ENCODE data around the gene FGF6. TPM values are rescaled to one million over a fixed set of nuclear protein-coding genes. Genes with fewer than 3 reads are reported as not detected.

Gene FGF6
- polyA plus RNA-seq, 1 of the 3 experiments (the other 2 are of a cell fraction) = not detected

GRCh38 chr12:4401117-4401516, 44.5 kb downstream of the FGF6 start:
- WGBS (ENCODE audit: low lambda C conversion rate) = 23% methylated on average over 3 of the region's 3 CpGs
- Histone ChIP-seq H2AFZ (ENCODE audit: low read depth) (no peak overlapping the region), H3K9me3 (no peaks in the 10 kb centered on the region), H3F3A (replicated peaks; ENCODE audit: insufficient read depth) (no peaks in the 10 kb centered on the region), H4K20me1 (ENCODE audit: insufficient read depth) (no peaks in the 10 kb centered on the region), H3K9ac (no peak overlapping the region), H3K4me1 (ENCODE audit: control insufficient read depth in 1 of 2, insufficient read depth in 2 of 2, low read depth in 1 of 2, low read length in 1 of 2) (no peaks in the 10 kb centered on the region), H3K27me3 (ENCODE audit: insufficient read depth) (peaks cover 9% of the 10 kb centered on the region), H3K27ac (ENCODE audit: low read depth in 2 of 2, low read length in 1 of 2) (no peak overlapping the region), H3K36me3 (replicated peaks in 1 of 2; ENCODE audit: control insufficient read depth in 1 of 2, insufficient read depth in 2 of 2, low read length in 1 of 2) (no peaks in the 10 kb centered on the region), H3K9me2 (no peaks in the 10 kb centered on the region), H3K79me2 (ENCODE audit: insufficient read depth) (no peaks in the 10 kb centered on the region), H3K4me3 (ENCODE audit: low read depth in 2 of 2, low read length in 1 of 2) (no peak overlapping the region), H3K4me2 (no peak overlapping the region)
- ChIA-PET POLR2A (no interaction called here), CTCF (interaction anchor here (0.9 to 2.0 kb wide), 2 partner anchors 11 to 18 kb away, joined by 4 to 10 read pairs; no protein-coding TSS in a partner anchor)
- DNase-seq = no peak
- no peak for TF ChIP-seq ZBTB33 (IDR thresholded peaks at IDR 0.05; ENCODE audit: borderline replicate concordance, low read depth)
- no peak for TF ChIP-seq MEF2A (IDR thresholded peaks at IDR 0.05; ENCODE audit: borderline replicate concordance, low read depth)
- TF ChIP-seq JUND (IDR thresholded peaks at IDR 0.05) = no peak
- no peak for TF ChIP-seq TAF1 (IDR thresholded peaks at IDR 0.05; ENCODE audit: borderline replicate concordance, low read depth, low read length)
- TF ChIP-seq FOXJ3 (CRISPR knock-in tag; IDR thresholded peaks at IDR 0.05) = no peak

GRCh38 chr12:4395818-4396217, 49.8 kb downstream of the FGF6 start:
- Histone ChIP-seq H3K27me3 (ENCODE audit: insufficient read depth) (peaks cover 2% of the 10 kb centered on the region; the same call in 1 of the 2 replicates), H2AFZ (ENCODE audit: low read depth) (no peak overlapping the region), H4K20me1 (ENCODE audit: insufficient read depth) (no peaks in the 10 kb centered on the region), H3F3A (replicated peaks; ENCODE audit: insufficient read depth) (no peaks in the 10 kb centered on the region), H3K4me3 (ENCODE audit: low read depth in 2 of 2, low read length in 1 of 2) (no peak overlapping the region), H3K79me2 (ENCODE audit: insufficient read depth) (no peaks in the 10 kb centered on the region), H3K4me1 (ENCODE audit: control insufficient read depth in 1 of 2, insufficient read depth in 2 of 2, low read depth in 1 of 2, low read length in 1 of 2) (no peaks in the 10 kb centered on the region; a peak in 1 of 4 replicates), H3K4me2 (no peak overlapping the region), H3K9me2 (no peaks in the 10 kb centered on the region), H3K36me3 (replicated peaks in 1 of 2; ENCODE audit: control insufficient read depth in 1 of 2, insufficient read depth in 2 of 2, low read length in 1 of 2) (no peaks in the 10 kb centered on the region), H3K27ac (ENCODE audit: low read depth in 2 of 2, low read length in 1 of 2) (no peak overlapping the region), H3K9me3 (no peaks in the 10 kb centered on the region), H3K9ac (no peak overlapping the region)
- WGBS (ENCODE audit: low lambda C conversion rate) = 29% methylated on average over 2 of the region's 2 CpGs
- no peak for TF ChIP-seq YY1 (IDR thresholded peaks at IDR 0.05; ENCODE audit: low read depth)
- POLR2A ChIA-PET = no interaction called here
- CTCF ChIA-PET = interaction anchor here (1.1 kb wide), 1 partner anchor 26 kb away, joined by 4 read pairs; no protein-coding TSS in a partner anchor
- no peak for DNase-seq

- Histone ChIP-seq H3K4me1 (ENCODE audit: control insufficient read depth in 1 of 2, insufficient read depth in 2 of 2, low read depth in 1 of 2, low read length in 1 of 2) (peaks cover 0 to 4% of the 10 kb centered on the region in 2 experiments; a peak in 1 of 4 replicates), H2AFZ (ENCODE audit: low read depth) (no peak overlapping the region), H3K4me2 (no peak overlapping the region), H3K27ac (ENCODE audit: low read depth in 2 of 2, low read length in 1 of 2) (no peak overlapping the region), H3K27me3 (ENCODE audit: insufficient read depth) (no peaks in the 10 kb centered on the region; the same call in 1 of the 2 replicates), H3K9me2 (no peaks in the 10 kb centered on the region), H3F3A (replicated peaks; ENCODE audit: insufficient read depth) (no peaks in the 10 kb centered on the region), H3K36me3 (replicated peaks in 1 of 2; ENCODE audit: control insufficient read depth in 1 of 2, insufficient read depth in 2 of 2, low read length in 1 of 2) (no peaks in the 10 kb centered on the region), H4K20me1 (ENCODE audit: insufficient read depth) (no peaks in the 10 kb centered on the region), H3K9ac (no peak overlapping the region), H3K9me3 (no peaks in the 10 kb centered on the region), H3K79me2 (ENCODE audit: insufficient read depth) (no peaks in the 10 kb centered on the region), H3K4me3 (ENCODE audit: low read depth in 2 of 2, low read length in 1 of 2) (no peak overlapping the region)
- POLR2A ChIA-PET = no interaction called here
- CTCF ChIA-PET = no interaction called here
- WGBS (ENCODE audit: low lambda C conversion rate) = 32% methylated on average over 5 of the region's 5 CpGs
- DNase-seq = no peak
- no peak for TF ChIP-seq SMC3 (IDR thresholded peaks at IDR 0.05; ENCODE audit: low read depth, low read length)
- no peak for TF ChIP-seq PBX3 (IDR thresholded peaks at IDR 0.05)
- TF ChIP-seq FOXJ3 (CRISPR knock-in tag; IDR thresholded peaks at IDR 0.05) = no peak
- no peak for TF ChIP-seq MXI1 (IDR thresholded peaks at IDR 0.05; ENCODE audit: low read depth, low read length)
- no peak for TF ChIP-seq REST (IDR thresholded peaks at IDR 0.05; ENCODE audit: low read depth, low read length)
- TF ChIP-seq SIN3A (IDR thresholded peaks at IDR 0.05; ENCODE audit: borderline replicate concordance, low read depth, low read length) = no peak
- TF ChIP-seq RAD21 (IDR thresholded peaks at IDR 0.05; ENCODE audit: low read length) = no peak
- no peak for TF ChIP-seq CTCF (IDR thresholded peaks at IDR 0.05)
Observed at GRCh38 chr12:4393211-4393610, 52.4 kb downstream of the FGF6 start.
